ENCODE measurements around the gene PBRM1.
"Not testable (repeated sequence)": the region's sequence is repeated elsewhere in the genome, so short reads cannot be mapped to it uniquely, and the experiment has no call there.

The PBRM1 gene

DNA sequence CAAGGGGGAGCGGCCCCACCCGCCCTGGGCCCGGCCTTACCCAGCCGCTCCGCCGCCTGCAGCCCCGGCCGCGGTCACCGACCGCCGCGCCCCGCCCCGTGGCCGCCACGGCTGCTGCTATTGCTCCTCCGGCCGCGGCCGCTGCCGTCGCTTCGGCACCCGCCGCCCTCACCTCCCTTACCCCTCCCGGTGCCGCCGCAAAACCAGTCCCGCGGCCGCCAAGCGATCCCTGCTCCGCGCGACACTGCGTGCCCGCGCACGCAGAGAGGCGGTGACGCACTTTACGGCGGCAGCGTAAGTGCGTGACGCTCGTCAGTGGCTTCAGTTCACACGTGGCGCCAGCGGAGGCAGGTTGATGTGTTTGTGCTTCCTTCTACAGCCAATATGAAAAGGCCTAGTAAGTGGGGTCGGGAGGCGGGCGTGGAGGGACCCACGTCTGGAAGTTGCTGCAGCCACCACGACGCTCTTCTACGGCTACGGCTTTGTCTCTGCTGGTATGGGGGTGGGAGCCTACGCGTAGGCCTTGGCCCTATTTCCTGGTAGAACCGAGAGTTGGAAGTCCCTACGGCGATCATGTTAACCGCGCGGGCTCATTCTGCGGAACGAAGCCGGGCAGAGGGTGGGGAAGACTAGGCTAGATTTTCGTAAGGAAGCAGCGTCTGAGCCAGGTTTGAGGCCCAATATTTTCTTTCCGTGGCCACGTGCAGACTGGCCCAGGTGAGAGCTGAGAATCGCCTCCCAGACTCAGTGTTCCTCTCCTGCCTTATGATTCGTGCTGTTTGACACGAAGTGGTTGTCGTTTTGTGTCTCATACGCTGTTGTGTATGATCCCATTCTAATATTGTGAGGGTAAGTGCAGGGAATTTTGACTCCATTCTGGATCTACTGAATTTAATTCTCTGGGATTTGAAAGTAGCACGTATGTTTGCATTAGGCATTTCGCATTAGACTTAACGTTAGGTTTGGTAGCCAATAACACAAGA is at the start of gene PBRM1, which contains the start of gene GNL3:
PBRM1 (minus strand) TSS at position 205 of the 983 bp plus-strand sequence.
GNL3 (plus strand) TSS at position 324 of the 983 bp plus-strand sequence; CDS start at position 385, 61 bp downstream.
- FAIRE-seq: no peak

GRCh38 chr3:52733256-52733891 is 47.7 kb upstream of the PBRM1 start:
- FAIRE-seq: no peak

GRCh38 chr3:52731590-52731989 is 45.9 kb upstream of the PBRM1 start:
- FAIRE-seq: no peak

DNA sequence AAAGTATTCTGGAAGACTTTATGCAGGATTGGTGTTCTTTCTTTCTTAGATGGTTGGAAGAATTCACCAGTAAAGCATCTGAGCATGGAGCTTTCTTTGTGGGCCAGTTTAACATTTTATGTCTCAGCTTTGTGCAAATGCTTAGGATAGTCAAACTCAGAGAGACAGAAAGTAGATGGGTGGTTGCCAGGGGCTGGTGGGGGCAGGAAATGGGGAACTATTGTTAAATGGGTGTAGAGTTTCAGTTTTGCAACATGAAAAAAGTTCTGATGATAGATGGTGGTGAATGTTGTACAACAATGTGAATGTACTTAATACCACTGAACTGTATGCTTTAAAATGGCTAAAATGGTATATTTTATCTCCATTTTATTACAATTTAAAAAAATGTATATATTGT is 45.0 kb upstream of the PBRM1 start:
- FAIRE-seq: no peak

GRCh38 chr3:52728753-52729152 is 43.0 kb upstream of the PBRM1 start:
- FAIRE-seq: not testable (repeated sequence)

DNA sequence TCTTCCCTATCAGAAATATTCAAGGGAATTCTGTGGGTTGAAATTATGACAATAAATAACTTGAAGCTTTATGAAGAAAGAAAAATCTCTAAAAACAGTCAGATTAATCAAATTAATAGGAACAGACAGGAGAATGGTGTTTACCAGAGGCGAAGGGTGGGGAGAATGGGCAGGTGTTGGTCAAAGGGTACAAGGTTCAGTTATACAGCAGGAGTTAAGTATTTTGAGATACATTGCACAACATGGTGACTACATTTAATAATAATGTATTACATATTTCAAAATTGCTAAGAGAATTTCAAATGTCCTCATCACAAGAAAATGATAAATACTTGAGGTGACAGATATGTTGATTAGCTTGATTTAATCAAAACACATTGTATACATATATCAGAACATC is 38.8 kb upstream of the PBRM1 start:
- FAIRE-seq: no peak

- no peak for FAIRE-seq
Measured at GRCh38 chr3:52723935-52724334, 38.2 kb upstream of the PBRM1 start.

GRCh38 chr3:52722491-52722890 is 36.8 kb upstream of the PBRM1 start:
- no peak for FAIRE-seq

DNA sequence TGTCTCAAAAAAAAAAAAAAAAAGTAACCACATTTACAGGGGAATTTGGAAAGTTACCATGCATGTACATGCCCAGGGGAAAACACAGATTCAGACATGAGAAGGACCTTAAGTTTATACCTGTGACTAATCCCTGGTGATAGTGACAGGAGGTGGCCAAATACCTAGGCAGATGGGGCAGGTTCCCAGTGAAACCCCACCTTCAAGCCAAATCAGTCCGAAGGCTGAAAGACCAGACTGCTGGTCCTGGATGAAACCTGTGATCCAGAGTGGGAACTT is 36.0 kb upstream of the PBRM1 start:
- no peak for FAIRE-seq

DNA sequence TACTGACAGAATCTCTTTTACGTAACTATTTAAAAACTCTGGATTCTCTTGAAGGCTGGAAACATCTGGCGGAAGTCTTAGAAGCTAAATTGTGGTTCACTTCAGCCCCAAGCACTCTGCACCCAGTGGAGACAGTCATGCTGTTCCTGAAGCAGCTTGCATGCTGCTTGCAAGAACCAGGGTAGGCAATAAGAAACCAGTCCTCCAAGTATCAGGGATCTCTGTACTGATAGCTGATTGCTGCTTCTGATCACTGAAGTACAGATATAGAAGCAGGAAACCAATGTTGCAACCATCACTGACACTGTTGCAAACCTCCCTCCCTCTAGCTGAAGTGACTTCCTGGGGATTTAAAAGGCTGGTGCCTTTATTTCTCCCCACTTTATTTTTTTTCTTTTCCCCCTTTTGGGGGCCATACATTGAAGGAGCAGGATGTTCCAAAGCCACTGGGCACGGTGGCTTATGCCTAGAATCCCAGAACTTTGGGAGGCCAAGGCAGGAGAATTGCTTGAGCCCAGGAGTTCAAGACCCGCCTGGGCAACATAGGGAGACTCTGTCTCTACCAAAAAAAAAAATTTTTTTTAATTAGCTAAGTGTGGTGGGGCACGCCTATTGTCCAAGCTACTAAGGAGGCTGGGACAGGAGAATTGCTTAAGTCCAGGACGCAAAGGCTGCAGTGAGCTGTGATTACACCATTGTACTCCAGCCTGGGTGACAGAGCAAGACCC is 35.5 kb upstream of the PBRM1 start:
- no peak for FAIRE-seq

DNA sequence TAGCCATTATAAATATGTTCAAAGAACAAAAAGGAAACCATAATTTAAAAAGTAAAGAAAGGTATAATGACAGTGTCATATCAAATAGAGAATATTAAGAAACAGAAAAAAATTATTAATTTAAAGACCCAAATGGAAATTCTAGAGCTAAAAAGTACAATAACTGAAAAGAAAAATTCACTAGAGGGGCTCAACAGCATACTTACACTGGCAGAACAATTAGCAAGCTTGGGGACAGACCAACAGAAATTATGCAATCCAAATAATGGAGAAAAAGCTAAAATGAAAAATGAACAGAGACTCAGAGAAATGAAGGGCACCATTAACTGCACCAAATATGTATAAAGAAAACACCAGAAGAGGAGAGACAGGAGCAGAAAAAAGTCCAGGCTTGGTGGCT is 33.9 kb upstream of the PBRM1 start:
- FAIRE-seq: no peak

DNA sequence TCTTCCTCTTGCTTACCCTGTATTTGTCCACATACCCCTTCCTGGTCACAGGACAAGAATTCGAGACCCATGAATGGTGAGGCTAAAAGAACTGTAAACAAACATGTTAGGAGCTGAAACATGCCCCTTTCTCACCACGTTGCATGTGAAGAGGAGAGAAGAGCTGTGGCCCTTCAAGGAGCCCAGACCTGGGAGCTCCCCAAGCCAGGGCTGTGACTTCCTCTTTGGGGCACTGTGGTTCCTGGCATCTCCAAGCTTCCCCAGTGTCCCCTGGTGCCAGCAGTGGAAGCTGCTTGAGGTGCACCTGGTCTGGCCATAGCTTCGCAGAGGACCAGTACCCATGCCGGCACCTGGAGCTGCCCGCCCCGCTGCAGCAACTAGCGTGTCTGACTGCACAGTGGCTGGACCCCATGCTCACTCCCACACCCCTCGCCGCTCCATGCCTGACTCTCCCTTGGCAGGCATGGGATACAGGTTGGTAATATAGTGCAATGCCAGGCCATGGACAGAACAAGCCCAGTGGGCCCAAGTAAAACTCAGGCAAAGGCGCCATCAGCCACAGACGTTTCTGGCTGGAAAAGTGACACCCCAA is 30.1 kb upstream of the PBRM1 start:
- no peak for FAIRE-seq

GRCh38 chr3:52714335-52715302 is 28.9 kb upstream of the PBRM1 start:
- FAIRE-seq: no peak

GRCh38 chr3:52712291-52713212 is 26.8 kb upstream of the PBRM1 start:
- FAIRE-seq: no peak

DNA sequence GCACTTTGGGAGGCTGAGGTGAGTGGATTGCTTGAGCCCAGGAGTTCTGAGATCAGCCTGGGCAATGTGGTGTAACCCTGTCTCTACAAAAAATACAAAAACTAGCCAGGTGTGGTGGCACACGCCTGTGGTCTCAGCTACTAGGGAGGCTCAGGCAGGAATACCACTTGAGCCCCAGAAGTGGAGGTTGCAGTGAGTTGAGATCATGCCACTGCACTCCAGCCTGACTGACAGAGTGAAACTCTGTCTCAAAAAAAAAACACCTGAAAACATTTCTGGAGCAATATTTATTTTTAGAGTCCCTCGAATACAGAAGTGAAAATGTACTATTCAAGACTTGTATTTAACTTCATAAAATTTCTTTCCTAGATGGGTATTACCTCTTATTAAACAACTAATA is 24.8 kb upstream of the PBRM1 start:
- no peak for FAIRE-seq

DNA sequence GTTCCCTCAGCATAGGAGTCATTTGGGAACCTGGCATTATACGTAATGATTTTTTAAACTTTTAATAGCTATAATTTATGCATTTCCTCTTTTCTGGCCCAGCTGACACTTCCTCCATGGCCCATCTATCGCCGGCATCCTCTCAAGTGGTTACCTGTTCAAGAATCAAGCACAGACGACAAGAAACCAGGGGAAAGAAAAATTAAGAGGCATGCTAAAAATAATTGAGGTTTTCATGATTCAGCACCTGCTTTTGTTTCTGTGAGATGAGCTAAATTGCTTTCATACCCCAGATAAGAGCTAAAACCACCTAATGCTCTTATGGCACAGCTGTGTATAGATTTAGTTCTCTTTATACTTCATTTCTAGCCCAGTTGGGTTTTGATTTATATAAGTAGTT is 21.9 kb upstream of the PBRM1 start:
- FAIRE-seq: no peak

DNA sequence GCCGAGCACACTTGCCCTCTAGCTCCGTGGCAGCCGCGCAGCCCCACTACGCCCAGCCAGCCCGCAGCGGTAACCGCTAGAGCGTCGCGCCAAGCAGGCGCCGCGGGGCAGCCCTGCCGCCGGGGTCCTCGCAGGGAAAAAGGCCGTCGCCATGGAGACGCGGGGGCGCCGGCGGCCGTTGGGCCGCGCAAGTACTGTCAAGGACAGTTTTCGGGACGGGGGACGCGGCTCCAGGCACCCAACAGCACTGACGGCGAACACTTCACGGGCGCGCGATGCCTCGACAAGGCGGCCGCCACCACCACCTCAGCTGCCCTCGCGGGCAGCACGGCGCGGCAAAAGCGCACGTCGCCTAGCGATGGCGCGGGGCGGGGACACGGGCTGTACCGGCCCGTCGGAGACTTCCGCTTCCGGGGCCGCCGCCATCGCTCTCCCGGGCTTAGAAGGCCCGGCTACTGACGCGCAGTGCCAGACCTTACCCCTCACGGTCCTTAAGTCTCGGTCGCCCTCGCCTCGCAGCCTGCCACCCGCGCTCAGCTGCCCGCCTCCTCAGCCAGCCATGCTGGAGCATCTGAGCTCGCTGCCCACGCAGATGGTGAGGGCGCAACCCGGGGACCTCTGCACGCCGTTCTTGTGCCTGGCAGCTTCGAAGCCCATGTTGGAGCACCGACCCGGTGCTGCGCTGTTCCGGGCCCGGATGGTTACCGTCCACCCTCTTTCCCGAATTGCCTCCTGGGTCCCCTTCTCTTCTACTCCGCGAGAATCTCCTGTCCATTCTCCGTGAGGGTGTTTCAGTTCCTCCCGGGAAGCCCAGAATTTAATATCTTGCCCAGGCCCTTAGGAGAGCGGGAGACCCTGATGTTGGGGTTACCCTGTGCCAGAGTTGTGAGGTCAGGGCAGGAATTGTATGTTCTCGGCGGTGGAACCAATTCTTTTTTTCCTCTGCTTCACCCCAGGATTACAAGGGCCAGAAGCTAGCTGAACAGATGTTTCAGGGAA is 20.3 kb upstream of the PBRM1 start, which contains the start of the genes GLT8D1 and SPCS1:
GLT8D1 (minus strand) TSS at position 104 of the 999 bp plus-strand sequence. CDS start 5,331 bp downstream, outside the sequence.
SPCS1 (plus strand) TSS at position 419 of the 999 bp plus-strand sequence; CDS start at position 560, 141 bp downstream.
- FAIRE-seq: no peak

DNA sequence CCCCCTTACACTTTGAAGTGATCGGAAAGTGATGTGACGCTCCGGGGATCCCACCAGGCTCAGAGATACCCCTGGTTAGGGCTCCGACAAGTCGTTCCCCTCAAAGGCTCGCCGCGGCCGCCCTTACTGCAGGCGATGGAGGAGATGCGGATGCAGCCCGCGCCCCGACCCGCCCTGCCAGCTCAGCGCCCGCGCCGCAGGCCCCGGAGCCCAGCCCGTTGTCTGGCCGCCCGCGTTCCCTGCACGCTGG is 19.6 kb upstream of the PBRM1 start:
- FAIRE-seq: no peak
